Measurements from ENCODE around the gene USP40. TPM values are rescaled to one million over a fixed set of nuclear protein-coding genes. Genes with fewer than 3 reads are reported as not detected.

Gene USP40
- total RNA-seq, 2 donors from 2014 or later, result 11.6 to 12.5 TPM

DNA sequence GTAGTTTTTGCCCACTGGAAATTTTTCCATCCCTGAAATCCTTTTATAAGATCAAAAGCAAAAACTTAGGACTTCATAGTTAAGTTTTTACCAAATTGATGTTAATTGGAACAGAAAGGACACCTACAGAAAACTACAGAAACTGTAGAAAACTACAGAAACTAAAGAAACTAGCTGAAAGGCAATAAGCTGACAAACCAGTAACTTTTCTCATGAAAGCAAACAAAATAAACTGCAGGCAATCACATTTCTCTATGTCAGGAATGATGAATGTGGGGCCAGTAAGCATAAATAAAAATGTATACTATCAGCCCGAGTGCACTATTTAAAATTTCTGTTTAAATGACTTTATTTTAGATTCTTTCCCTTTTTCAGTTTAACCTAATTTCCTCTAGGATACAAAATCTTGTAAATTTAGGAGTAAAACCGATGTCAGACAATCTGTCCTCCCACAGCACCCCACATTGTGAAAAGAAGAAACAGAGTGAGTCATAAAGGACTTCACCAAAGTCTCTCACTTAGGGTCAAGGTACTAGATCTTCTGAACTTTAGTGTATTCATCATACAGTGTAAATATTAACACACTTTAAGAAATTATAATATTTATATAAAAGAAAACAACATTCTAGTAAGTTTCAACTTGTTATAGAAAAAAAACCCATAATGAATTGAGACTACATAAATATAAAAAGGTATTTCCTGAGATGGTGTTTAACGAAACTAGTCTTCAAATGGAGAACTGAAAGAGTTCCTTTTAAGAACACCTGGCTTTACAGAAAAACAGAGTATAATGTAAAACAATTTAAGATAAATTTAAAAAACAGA, 46.6 kb downstream of the USP40 start:
- TF ChIP-seq, protein P1, sequence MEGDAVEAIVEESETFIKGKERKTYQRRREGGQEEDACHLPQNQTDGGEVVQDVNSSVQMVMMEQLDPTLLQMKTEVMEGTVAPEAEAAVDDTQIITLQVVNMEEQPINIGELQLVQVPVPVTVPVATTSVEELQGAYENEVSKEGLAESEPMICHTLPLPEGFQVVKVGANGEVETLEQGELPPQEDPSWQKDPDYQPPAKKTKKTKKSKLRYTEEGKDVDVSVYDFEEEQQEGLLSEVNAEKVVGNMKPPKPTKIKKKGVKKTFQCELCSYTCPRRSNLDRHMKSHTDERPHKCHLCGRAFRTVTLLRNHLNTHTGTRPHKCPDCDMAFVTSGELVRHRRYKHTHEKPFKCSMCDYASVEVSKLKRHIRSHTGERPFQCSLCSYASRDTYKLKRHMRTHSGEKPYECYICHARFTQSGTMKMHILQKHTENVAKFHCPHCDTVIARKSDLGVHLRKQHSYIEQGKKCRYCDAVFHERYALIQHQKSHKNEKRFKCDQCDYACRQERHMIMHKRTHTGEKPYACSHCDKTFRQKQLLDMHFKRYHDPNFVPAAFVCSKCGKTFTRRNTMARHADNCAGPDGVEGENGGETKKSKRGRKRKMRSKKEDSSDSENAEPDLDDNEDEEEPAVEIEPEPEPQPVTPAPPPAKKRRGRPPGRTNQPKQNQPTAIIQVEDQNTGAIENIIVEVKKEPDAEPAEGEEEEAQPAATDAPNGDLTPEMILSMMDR (IDR thresholded peaks at IDR 0.05), result no peak
- DNase-seq (ENCODE audit: low spot score), result no peak
- H3K9me3 ChIP-seq, result no peaks in the 10 kb centered on the region
- H3K27me3 ChIP-seq, result no peaks in the 10 kb centered on the region
- no peak overlapping the region for H3K27ac ChIP-seq
- H3K36me3 ChIP-seq, result peaks cover 30% of the 10 kb centered on the region
- H3K4me1 ChIP-seq, result no peaks in the 10 kb centered on the region
- H3K4me3 ChIP-seq, result no peak overlapping the region

GRCh38 chr2:233513953-233514655, 52.5 kb downstream of the USP40 start:
- DNase-seq (ENCODE audit: low spot score), result no peak
- TF ChIP-seq, protein P1 (IDR thresholded peaks at IDR 0.05), result no peak
- H3K36me3 ChIP-seq, result peaks cover 8% of the 10 kb centered on the region
- H3K4me1 ChIP-seq, result no peaks in the 10 kb centered on the region
- no peak overlapping the region for H3K27ac ChIP-seq
- H3K4me3 ChIP-seq, result no peak overlapping the region
- H3K9me3 ChIP-seq, result no peaks in the 10 kb centered on the region
- no peaks in the 10 kb centered on the region for H3K27me3 ChIP-seq

DNA sequence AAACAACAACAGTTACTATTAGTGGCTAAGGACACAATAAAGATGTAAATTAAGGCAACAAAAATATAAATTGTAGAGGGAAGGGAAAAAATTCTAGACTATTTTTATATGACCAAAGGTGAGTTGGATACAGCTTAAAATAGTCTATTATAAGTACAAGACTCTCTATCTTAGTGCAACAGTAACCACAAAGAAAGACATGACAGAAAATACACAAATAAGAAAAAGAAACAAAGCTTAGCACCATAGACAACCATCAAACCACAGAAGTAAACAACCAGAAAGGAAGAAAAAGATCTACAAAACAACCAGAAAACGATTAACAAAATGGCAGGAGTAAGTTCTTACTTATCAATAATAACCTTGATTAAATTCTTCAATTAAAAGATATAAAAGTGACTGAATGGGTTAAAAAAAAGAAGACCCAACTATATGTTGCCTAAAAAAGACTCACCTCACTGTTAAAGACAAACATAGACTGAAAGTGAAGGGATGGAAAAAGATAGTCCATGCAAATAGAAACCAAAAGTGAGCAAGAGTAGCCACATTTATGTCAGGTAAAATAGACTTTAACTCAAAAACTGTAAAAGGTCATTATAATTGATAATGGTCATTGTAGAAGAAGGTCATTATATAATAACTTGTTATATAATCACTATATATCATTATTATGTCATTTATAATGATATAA, 62.5 kb downstream of the USP40 start:
- Histone ChIP-seq H3K27ac (no peak overlapping the region), H3K9me3 (peaks cover 7 to 19% of the 10 kb centered on the region in 2 donors), H3K4me1 (no peaks in the 10 kb centered on the region), H3K4me3 (no peak overlapping the region), H3K27me3 (no peaks in the 10 kb centered on the region), H3K36me3 (peaks cover 43% of the 10 kb centered on the region)
- DNase-seq (ENCODE audit: low spot score), result no peak
- TF ChIP-seq, protein P1 (IDR thresholded peaks at IDR 0.05), result no peak

- DNase-seq (ENCODE audit: low spot score), result no peak
- H3K4me1 ChIP-seq, result no peaks in the 10 kb centered on the region
- H3K27ac ChIP-seq, result no peak overlapping the region
- TF ChIP-seq, protein P1 (IDR thresholded peaks at IDR 0.05), result no peak
- H3K9me3 ChIP-seq, result peaks cover 7 to 19% of the 10 kb centered on the region in 2 donors
- H3K36me3 ChIP-seq, result peaks cover 43% of the 10 kb centered on the region
- H3K4me3 ChIP-seq, result no peak overlapping the region
- H3K27me3 ChIP-seq, result no peaks in the 10 kb centered on the region
Observed at GRCh38 chr2:233503481-233503880, 63.1 kb downstream of the USP40 start.

DNA sequence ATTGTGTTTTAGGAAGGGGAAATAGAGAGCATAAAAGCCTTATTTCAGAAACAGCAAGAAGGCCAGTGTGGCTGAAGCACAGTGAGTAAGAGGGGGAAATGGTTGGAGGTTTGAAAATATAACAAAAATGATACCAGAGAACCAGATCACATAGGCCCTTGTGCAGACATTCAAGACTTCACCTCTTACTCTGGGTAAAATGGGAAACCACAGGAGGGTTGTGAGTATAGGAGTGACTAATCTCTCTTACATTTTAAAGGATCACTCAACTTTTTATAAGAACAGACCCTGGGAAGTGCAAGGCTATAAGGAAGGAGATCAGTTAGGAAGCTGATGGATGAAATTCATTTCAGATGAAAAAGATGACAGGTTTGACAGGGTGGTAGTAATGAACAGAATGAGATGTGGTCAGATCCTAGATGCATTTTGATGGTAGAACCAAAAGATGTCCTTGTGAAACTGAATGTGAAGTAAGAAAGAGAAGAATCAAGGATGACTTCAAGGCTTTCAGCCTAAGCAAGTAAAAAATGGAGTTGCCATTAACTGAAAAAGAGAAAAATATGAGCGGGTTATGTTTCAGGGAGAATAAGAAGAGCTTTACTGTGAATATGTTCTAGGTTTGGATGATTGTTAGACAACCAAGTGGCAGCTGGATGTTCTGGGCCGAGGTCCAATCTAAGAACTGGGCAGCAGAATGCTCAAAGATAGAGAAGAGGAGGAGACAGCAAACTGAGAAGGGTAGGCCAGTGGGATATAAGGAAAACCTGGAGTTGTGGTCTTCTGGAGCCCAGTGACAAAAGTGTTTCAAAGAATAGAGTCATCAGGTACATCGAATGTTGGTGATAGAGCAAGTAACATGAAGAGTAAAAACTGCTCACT, 65.1 kb downstream of the USP40 start:
- H3K4me1 ChIP-seq, result no peaks in the 10 kb centered on the region
- DNase-seq (ENCODE audit: low spot score), result no peak
- TF ChIP-seq, protein P1 (IDR thresholded peaks at IDR 0.05), result no peak
- no peaks in the 10 kb centered on the region for H3K27me3 ChIP-seq
- peaks cover 52% of the 10 kb centered on the region for H3K36me3 ChIP-seq
- H3K9me3 ChIP-seq, result peaks cover 7 to 19% of the 10 kb centered on the region in 2 donors
- no peak overlapping the region for H3K27ac ChIP-seq
- H3K4me3 ChIP-seq, result no peak overlapping the region

Measured in right atrium auricular region (tissue), 2 donors.